HG03442 (cell line): ENCODE data around the gene PHF23.

Source experiments
- ATAC-seq: cut with Tn5 transposase; IDR thresholded peaks from one replicate; pipeline ENCODE4 v1.9.1; 2021; ENCODE audit warnings: mild to moderate bottlenecking, moderate library complexity; ENCODE audit not compliant: unreplicated experiment

PHF23 gene

DNA sequence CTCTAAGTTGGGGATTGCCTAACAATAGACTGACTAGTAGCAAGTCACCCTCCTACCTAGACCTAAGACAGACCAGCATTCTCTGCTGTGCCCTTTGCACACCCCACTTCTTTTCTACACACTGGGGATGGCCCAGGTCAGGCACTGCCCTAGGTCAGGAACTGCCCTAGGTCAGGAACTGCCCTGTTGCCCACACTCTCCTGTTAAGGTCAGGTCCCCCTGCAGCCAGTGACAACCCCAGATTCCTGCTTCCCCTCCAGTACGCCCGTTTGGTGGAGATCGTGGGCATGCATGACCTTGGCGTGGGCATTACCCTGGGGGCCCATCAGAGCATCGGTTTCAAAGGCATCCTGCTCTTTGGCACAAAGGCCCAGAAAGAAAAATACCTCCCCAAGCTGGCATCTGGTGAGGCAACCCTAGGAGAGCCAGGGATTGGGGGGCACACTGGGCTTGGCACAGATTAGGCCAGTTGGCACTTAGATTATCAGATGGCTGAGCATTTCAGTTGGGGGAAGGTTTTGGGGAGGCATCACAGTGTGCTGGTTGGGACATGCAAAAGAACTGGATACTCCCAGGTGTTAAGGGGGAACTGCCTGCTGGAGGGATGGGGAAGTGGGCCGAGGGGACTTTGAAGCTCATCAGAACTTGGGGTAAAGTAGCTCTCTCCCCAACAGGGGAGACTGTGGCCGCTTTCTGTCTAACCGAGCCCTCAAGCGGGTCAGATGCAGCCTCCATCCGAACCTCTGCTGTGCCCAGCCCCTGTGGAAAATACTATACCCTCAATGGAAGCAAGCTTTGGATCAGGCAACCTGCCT lies 17.8 kb downstream of the PHF23 start:
- no peak for ATAC-seq

DNA sequence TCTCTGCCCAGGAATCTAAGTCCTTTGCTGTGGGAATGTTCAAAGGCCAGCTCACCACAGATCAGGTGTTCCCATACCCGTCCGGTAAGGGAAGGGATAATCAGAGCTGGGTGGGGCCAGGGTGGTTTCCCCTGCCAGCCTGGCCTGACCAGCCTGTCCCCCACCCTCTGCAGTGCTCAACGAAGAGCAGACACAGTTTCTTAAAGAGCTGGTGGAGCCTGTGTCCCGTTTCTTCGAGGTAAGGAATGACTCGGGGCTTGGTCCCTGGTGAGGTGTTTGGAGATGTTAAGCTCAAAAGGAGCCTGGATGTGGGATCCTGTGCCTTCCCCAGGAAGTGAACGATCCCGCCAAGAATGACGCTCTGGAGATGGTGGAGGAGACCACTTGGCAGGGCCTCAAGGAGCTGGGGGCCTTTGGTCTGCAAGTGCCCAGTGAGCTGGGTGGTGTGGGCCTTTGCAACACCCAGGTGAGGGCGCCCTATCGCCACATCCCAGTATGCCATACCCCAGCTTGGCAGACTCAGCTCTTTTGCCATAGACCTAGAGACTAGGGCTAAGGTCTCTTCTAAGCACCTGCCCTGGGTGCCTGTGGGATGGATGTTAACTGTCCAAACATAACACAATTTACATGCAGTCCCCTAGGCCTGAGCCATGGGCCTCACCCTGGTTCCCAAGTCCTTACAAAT lies 18.5 kb downstream of the PHF23 start:
- ATAC-seq, result no peak

DNA sequence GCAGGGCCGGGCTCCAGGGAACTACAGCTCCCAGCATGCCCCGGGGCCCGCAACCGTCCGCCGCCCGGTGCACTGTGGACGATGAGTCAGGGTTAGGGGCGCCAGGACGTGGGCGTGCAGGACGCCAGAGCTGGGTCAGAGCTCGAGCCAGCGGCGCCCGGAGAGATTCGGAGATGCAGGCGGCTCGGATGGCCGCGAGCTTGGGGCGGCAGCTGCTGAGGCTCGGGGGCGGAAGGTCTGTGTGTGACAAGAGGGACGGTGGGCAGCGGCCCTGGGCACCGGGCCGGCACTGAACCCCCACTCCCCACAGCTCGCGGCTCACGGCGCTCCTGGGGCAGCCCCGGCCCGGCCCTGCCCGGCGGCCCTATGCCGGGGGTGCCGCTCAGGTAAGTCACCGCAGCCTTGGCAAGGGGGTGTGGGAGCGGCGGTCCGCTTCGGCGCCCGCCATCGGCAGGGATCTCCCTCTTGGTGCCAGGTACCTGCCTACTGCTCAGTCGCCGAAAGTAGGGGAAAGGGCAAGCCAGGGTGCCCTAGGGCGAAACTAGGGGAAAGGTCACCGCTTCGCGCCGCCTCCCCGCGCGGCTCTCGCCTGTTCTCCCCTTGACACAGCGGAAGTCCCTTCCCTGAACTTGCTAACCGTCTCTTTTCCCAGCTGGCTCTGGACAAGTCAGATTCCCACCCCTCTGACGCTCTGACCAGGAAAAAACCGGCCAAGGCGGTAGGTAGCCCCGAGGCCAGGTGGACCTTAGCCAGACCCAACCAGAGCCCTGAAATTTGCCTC lies 19.3 kb downstream of the PHF23 start, which contains the start of the genes ACADVL and DLG4:
Gene ACADVL (plus strand): TSS at position 127 of the 781 bp plus-strand sequence. CDS start 47 bp downstream, at position 174.
Gene DLG4 (minus strand): TSS at position 25 of the 781 bp plus-strand sequence.
- peak; percentile 60 for ATAC-seq

DNA sequence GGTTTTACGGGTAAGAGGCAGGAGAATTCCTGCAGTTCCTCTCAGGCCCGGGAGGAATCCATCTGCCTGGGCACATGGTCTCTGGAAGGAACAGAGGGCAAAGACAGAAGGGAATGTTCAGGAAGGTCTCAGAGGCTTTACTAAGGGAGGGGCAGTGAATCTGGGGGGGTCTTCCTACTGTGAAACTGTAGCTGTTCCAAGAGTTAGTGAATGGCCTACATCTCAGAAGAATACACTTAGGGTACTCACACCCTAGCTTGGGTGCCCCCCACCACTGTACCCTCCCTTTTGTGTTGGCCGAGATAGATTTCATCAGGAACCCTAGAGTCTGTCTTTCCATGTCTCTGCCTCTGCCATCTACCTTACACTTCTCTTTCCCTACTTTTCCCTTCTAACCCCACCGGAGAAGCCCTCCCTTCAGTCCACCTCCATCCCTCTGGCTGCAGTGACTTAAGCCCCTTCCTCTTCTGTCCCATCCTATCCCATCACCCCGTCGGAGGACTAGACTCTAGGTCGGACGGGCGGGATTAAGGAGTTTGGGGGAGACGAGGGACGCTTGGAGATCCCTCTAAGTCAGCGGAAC lies 19.9 kb downstream of the PHF23 start:
- ATAC-seq, result no peak

DNA sequence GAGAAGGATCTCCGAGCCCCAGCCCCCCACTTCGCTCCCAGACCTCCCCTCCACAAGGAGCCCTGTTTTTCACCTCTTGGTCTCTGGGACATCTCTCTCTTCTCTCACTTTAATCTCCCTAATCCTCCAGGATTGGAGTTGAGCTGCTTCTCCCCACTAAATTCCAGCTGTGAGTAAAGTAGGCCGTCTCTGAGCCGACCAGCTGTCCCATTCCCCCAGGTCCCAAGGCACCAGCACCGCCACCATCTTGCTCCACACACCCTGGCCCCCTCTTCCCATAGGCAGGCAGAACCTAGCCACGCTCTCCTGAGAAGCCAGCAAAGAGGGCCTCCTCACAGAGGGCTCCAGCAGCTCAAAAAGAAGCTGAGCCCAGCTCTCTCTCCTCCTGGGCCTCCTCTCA lies 20.5 kb downstream of the PHF23 start:
- no peak for ATAC-seq

DNA sequence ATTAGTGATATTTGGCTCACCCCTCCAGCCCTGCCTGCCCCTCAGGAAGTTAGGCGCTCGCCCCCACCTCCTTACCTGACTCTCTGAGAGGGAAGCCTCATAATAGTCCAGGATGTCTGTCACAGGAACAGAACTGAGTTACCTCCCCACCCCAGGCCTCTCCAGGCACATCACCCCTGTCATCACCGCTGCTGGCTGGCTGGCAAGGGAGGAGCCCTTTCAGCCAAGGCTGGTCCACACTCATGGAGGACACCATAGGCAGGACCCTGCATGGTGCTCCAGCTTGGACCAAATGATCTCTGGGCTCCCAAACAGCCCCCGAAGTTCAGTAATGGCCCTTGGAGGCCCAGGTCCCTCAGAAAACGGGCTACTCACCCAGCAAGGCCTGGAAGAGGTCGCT lies 21.1 kb downstream of the PHF23 start:
- no peak for ATAC-seq

DNA sequence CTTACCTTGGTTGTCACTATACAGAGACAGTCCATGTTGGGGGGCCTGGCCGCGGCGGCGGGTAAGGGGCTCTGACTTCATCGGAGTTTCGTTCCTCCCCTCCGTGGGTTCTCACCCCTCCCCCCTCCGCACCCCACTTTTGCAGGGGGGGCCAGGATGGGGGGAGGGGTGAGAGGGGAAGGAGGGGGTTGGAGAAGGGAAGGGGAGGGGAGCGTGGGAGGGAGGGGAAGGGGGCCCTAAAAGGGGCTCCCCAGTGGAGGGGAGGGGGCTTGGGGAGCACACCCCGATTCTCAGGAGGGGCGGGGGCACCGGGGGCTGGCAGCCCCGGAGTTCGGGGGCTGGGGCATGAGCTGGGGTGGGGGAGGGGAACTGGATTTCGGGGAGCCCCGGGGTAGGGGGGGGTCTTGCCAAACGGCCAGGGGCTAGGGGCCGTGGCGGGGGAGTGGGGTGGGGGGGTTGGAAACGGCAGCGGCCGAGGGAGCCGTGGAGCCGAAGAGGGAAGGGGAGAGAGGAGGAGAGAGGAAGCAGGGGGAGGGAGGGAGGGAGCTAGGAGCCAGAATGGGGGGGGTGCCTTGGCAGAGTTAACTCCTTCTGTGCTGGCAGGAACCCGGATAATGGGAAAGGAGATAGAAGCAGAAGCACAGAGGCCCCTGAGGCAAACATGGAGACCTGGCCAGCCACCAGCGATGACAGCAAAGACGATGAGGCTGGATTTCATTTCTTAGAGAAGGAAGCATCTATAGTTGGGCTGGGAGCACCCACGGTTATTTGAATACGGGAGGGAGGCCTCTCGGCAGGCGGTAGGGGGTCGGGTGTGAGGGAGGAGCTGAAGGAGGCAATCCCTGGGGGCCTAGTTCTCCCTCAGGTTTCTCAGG lies 21.9 kb downstream of the PHF23 start:
- no peak for ATAC-seq

DNA sequence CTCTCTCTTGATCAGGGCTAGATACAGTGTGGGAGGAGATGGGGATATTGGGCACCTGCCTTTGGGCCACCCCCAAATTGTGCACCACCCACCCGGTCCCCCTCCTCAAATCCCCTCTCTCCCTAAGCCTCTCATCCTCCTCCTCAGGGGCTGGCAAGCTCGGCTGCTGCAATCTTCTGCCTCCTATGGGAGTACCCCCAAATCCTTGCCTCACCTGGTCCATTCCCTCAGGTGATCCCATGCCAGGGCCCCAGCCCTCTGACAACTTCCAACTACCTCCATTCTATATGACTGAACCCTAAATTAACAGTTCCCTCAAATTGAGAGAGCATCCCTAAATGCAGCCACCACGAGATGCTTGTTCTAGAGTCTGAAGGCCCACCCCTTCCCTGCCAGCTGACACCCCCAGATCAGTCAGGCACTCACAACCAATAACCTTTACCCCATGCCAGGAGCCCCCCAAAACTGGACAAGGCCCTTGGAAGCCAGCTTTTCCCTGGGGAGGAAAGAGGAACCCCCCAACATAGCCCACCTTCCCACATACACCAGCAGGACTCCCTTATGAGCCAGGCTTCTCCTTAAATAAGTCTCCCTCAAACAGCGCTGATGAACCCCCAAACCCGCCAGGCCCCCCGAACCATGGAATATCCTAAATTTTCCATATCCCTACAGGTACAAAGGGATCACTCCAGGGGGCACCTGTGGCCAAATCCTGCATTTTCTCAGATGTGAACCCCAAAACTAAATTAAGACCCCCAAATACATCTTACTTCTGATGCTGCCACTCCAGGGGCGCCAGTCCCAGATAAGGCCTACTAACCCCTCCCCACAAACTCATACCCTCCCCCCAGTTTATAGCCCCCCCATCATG lies 22.8 kb downstream of the PHF23 start:
- ATAC-seq, result no peak

DNA sequence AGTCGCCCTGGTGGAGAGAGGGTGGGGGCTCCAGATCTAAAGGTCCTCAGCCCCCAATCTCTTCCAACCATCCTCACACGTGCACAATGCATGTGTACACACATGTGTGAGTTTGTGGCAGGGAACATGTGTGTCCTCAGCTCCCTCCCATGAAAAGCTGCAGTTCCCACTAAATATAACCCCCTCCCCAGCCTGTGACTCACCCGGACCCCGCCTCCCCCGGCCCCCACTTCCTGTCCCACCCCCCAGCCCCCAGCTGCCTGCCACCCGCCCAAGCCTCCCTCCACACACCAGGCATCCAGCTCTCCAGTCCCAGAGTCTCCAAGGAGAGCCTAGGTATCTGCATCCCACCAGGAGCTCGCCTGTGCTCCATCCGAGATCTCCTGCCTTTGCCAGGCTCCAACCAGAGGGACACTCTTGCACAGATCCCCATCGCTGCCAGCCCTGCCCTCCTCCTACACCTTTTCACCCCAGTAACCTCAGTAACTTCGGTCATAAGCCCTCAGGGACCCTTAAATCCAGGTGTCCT lies 23.5 kb downstream of the PHF23 start:
- ATAC-seq, result no peak

DNA sequence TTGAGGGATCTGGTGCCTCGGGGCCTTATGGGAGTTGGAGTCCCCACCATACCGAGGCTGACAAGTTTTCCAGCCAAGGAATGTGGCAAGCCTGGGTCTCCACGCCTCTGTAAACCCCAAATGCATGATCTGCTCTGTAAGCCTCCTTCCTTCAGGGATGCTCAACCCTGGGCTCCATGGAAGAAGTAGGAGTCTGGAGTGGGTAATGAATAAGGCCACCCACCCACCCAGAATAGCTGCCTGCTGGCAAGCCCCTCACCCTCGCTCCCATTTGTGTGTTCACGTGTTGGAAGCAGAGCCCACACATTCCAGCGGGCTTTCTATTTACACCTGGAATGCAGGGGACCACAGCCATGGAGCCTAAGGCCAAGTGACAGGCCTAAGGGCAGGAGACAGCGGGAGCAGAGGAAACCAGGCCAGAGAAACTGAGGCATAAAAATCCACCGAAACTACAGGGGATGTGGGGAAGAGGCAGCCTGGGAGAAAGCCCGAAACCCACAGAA lies 24.1 kb downstream of the PHF23 start:
- no peak for ATAC-seq

DNA sequence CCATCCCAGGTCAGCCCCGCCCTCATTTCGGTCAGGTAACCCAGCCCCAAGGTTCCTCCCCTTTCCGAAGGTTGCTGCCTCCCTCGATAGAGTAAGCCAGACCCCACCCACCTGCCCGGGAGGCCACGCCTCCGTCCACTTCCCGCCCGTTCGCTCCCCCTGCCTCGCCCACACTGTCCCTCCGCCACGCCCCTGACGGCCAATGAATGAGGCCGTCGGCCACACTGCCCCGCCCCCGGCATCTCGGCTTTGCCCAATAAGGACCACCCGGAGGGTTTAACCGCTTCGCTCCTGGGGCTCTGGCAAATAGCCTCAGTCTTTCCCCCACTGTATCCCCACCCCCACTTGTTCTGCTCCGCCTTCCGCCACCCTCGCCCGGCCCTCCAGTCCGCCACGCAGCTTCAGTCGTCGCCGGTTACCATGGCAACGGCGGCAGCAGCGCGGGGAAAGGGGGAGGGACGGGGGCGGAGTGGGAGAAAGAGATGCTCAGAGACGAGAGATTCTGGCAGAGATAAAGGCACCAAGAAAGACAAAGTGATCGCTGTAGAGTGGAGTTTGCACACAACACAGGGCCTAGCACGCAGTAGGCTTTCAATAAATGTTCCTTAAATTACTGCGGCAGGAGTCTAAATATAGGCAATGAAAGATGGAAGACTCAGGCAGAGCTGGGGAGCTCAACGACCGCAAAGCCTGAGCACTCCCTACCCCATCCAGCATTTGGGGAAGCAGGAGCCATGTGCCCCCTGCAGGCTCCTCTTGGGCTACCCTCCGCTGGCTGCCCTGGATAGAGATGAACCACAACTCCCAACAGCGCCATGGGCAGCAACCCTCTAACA lies 24.7 kb downstream of the PHF23 start:
- peak; percentile 70 for ATAC-seq

DNA sequence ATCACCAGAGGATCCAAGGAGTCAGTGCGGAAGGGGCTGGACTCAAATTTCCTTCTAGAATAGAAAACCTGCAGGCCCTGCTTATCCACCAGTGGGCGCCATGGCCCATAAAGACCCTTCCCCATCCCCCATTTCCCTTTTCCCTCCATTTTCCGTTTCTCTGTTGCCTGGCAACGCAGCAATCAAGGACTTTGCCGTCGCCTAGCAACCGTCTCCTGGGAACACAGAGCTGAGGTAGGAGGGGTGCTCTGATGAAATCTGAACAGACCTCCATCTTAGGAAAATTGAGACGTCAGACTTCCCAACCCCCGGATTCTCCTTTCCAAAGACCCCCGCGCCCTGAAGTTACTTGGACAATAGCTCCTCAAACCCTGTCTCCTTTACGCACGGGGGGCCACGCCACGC lies 25.4 kb downstream of the PHF23 start:
- no peak for ATAC-seq

DNA sequence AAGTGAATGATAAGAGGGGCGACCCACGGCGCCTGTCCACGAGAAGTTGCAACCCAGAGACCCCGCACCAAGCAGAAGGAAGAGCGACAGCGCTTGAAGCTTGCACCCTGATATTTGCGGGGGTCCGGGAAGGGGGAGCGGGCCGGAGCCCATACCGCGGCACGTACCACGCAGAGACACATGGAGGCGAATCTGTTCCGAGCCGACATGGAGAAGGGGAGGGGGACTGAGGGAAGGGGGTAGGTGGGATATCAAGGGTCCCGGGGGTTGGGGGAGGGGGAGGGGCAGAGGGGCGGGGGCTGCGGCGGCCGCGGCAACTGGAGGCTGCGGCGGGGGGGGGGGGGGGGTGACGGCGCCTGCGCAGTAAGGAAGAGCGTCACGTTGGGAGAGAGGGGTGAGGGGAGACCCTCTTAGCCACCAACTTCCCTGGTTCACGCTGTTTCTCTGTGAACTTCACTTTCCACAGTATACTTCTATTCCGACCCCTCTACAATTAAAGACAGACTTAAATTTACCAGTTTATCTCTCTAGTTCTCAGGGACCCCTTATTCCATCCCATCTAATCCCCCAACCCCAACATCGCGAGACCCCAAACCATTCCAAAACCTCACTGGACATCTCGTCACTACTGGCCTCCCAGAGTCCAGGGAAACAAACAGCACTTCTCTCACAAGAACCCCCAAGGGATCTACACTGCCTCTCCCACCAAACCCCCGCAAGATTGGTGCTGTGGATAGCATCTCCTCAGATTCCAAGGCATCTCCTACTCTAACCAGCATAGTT lies 27.6 kb downstream of the PHF23 start:
- ATAC-seq, result no peak

DNA sequence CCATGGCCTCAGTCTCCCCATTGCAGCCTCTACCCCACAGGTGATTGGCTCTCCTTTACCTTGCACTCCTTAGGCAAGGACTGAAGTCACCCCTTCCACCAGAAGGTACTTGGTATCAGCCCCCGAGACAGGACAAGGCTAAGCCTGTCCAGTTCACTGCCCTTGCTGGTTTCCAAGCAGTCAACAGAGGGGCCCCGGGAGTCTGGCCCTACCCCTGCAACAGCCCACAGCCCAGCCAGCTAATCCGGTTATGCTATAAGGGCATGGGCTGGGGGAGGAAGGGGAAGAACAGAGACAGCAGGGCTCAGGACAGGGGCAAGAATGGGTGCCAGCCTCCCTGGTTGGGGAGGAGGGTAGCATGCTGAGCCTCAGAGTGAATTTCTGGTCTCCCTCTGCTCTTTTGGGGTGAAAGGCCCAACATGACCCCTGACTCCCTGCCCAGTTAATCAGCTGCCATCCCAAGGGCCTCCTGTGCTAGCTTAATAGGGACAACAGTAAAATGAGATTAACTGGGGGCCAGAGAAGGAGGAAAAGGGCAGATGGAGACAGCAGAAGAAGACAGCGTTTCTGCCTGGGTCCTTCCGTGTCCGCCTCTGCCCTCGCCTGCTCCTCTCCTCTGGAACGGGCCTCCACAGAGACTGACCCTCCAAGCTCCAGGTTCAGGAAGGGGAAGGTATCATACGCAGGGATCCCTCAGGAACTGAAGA lies 30.4 kb downstream of the PHF23 start:
- no peak for ATAC-seq

DNA sequence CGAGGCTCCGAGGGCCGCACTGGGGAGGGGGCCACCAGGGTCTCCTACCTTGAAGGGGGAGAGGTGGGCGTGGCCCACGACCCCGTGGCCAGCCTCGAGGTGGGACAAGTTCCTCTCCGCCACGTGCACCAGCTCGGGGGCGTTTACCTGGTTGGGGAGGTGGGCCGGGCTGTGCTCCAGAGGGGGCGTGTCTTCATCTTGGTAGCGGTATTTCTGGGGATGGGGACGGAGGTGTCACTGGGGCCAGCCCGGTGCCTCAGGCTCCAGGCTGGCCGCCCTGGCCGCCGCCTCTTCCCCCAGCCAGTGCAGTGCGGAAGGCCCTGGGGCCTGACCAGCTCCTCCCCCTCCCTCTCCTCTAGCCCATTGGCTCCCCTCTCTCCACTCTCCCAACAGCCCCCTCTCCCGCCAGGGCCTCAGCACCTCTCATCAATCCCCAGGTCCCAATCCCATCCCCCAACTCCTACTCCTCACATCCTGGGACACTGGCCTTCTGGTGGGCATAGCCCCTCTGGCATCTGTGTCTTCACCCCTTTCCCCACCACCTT lies 31.2 kb downstream of the PHF23 start:
- ATAC-seq, result no peak
